H1 (cell line): ENCODE measurements around the gene MED29. TPM values are rescaled to one million over a fixed set of nuclear protein-coding genes. Genes with fewer than 3 reads are reported as not detected.

ENCODE experiments used
- CTCF ChIA-PET: fragments of 300-600 bp; sonication (Branson Sonifier 250); formaldehyde crosslinking; loops from one replicate; lab custom pipeline; 2021; ENCODE audit not compliant: partially characterized antibody; lab: Charles Lee
- POLR2A ChIA-PET: fragments of 300-600 bp; sonication (Branson Sonifier 250); formaldehyde crosslinking; loops from one replicate; lab custom pipeline; 2021; ENCODE audit warnings: inconsistent platforms; ENCODE audit not compliant: partially characterized antibody; lab: Charles Lee
- DNase-seq, 2 experiments: peaks; one replicate each; pipeline versions ENCODE4 v3.0.0 to v3.0.0-alpha.2; 2010 to 2022; ENCODE audit warnings: low spot score in 2 of 2, low read depth in 1 of 2, mixed read lengths in 1 of 2
- FAIRE-seq: peaks from 2 replicates; lab custom pipeline; 2011; peaks lifted over from hg19 to GRCh38; lab: Jason Lieb, UNC
- H2AFZ ChIP-seq: 2 replicates; pipeline ENCODE4 v1.8.1; 2012; ENCODE audit warnings: low read length, inconsistent platforms
- H2AK5ac ChIP-seq: 2 replicates; pipeline ENCODE4 v1.6.1; 2013; ENCODE audit warnings: low read depth, low read length
- H2BK120ac ChIP-seq: replicated peaks from 2 replicates; pipeline ENCODE3; 2013; ENCODE audit warnings: low read depth, low read length, inconsistent platforms
- H2BK12ac ChIP-seq: 2 replicates; pipeline ENCODE4 v1.6.1; 2013; ENCODE audit warnings: low read depth, low read length
- H2BK15ac ChIP-seq: 2 replicates; pipeline ENCODE4 v1.6.1; 2013; ENCODE audit warnings: low read length
- H2BK20ac ChIP-seq: 2 replicates; pipeline ENCODE4 v1.6.1; 2013; ENCODE audit warnings: low read length
- H2BK5ac ChIP-seq: 2 replicates; pipeline ENCODE4 v1.6.1; 2013; ENCODE audit warnings: low read depth, low read length
- H3K14ac ChIP-seq: 2 replicates; pipeline ENCODE4 v1.6.1; 2013; ENCODE audit warnings: inconsistent platforms; ENCODE audit not compliant: insufficient read length
- H3K18ac ChIP-seq: 2 replicates; pipeline ENCODE4 v1.6.1; 2013; ENCODE audit warnings: low read length; ENCODE audit errors: extremely low read depth
- H3K23ac ChIP-seq: 2 replicates; pipeline ENCODE4 v1.6.1; 2013; ENCODE audit warnings: inconsistent platforms; ENCODE audit not compliant: insufficient read length
- H3K23me2 ChIP-seq: 2 replicates; pipeline ENCODE4 v1.6.1; 2013; ENCODE audit warnings: low read depth, low read length
- H3K27ac ChIP-seq: 2 replicates; pipeline ENCODE4 v1.6.1; 2011; ENCODE audit warnings: low read depth, low read length, inconsistent platforms
- H3K27me3 ChIP-seq, 4 experiments: replicated peaks in 1 of 4; 1 replicate in 1 of 4; 2 replicates in 3 of 4; pipeline versions ENCODE4 v1.6.1 to v1.8.1; 2011 to 2013; ENCODE audit warnings: low read length in 3 of 4, mild to moderate bottlenecking in 3 of 4, inconsistent platforms in 2 of 4, mixed read lengths in 2 of 4, moderate library complexity in 1 of 4; ENCODE audit not compliant: control insufficient read depth in 3 of 4, insufficient read depth in 3 of 4; ENCODE audit errors: extremely low read depth in 1 of 4
- H3K36me3 ChIP-seq, 4 experiments: 2 replicates each; pipeline versions ENCODE4 v1.6.1 to v1.8.1; 2011 to 2013; ENCODE audit warnings: mild to moderate bottlenecking in 4 of 4, low read length in 3 of 4, moderate library complexity in 2 of 4, control low read depth in 1 of 4, inconsistent platforms in 1 of 4; ENCODE audit not compliant: insufficient read depth in 4 of 4, control insufficient read depth in 2 of 4
- H3K4ac ChIP-seq: replicated peaks from 2 replicates; pipeline ENCODE3; 2013; ENCODE audit warnings: low read length, low read depth, mixed read lengths, inconsistent platforms; ENCODE audit not compliant: insufficient read length
- H3K4me1 ChIP-seq, 4 experiments: replicated peaks in 1 of 4; 1 replicate in 1 of 4; 2 replicates in 3 of 4; pipeline versions ENCODE4 v1.6.1 to v1.8.1; 2011 to 2013; ENCODE audit warnings: low read length in 3 of 4, inconsistent platforms in 2 of 4, mixed read lengths in 1 of 4; ENCODE audit not compliant: insufficient read depth in 4 of 4, control insufficient read depth in 3 of 4
- H3K4me2 ChIP-seq, 2 experiments: 2 replicates each; pipeline versions ENCODE4 v1.6.1 to v1.8.1; 2011 to 2013; ENCODE audit warnings: low read depth in 2 of 2, low read length in 2 of 2, control low read depth in 1 of 2, inconsistent platforms in 1 of 2, mild to moderate bottlenecking in 1 of 2; ENCODE audit not compliant: insufficient read depth in 1 of 2
- H3K4me3 ChIP-seq, 4 experiments: fragments of 200-600, 300-600 bp in 1 of 4; sonication (generic), shearing (Covaris generic), sonication (Bioruptor Twin) in 1 of 4; 2 replicates each; pipeline versions ENCODE4 v1.5.1 to v1.8.1; 2011 to 2016; ENCODE audit warnings: low read length in 4 of 4, low read depth in 3 of 4, control low read depth in 2 of 4, inconsistent platforms in 2 of 4, mild to moderate bottlenecking in 2 of 4, mixed read lengths in 1 of 4, moderate library complexity in 1 of 4; ENCODE audit not compliant: insufficient read depth in 2 of 4; ENCODE audit errors: extremely low read depth in 1 of 4
- H3K56ac ChIP-seq: replicated peaks from 2 replicates; pipeline ENCODE3; 2013; ENCODE audit warnings: low read depth, mild to moderate bottlenecking, mixed read lengths, low read length, inconsistent platforms; ENCODE audit not compliant: insufficient read length
- H3K79me1 ChIP-seq: 2 replicates; pipeline ENCODE4 v1.6.1; 2013; ENCODE audit warnings: low read depth, low read length, control low read depth
- H3K79me2 ChIP-seq, 2 experiments: 2 replicates each; pipeline versions ENCODE4 v1.6.1 to v1.8.1; 2012 to 2013; ENCODE audit warnings: low read length in 2 of 2, mild to moderate bottlenecking in 2 of 2, inconsistent platforms in 1 of 2; ENCODE audit not compliant: insufficient read depth in 2 of 2, control insufficient read depth in 1 of 2
- H3K9ac ChIP-seq, 4 experiments: replicated peaks in 1 of 4; 1 replicate in 1 of 4; 2 replicates in 3 of 4; pipeline versions ENCODE4 v1.6.1 to v1.8.1; 2011 to 2013; ENCODE audit warnings: low read depth in 3 of 4, low read length in 3 of 4, control low read depth in 2 of 4, mild to moderate bottlenecking in 2 of 4, moderate library complexity in 2 of 4, inconsistent platforms in 1 of 4; ENCODE audit errors: extremely low read depth in 1 of 4
- H3K9me3 ChIP-seq, 2 experiments: 2 replicates each; pipeline versions ENCODE4 v1.6.1 to v1.8.1; 2012 to 2013; ENCODE audit warnings: mild to moderate bottlenecking in 2 of 2, moderate library complexity in 2 of 2, control low read depth in 1 of 2, inconsistent platforms in 1 of 2, low read depth in 1 of 2, low read length in 1 of 2, mixed read lengths in 1 of 2; ENCODE audit not compliant: insufficient read depth in 2 of 2
- H4K20me1 ChIP-seq, 2 experiments: replicated peaks in 1 of 2; 2 replicates each; pipeline versions ENCODE3 to v1.8.1; 2011 to 2013; ENCODE audit warnings: inconsistent platforms in 2 of 2, low read length in 2 of 2, mild to moderate bottlenecking in 1 of 2; ENCODE audit not compliant: insufficient read depth in 2 of 2, control insufficient read depth in 1 of 2
- H4K5ac ChIP-seq: 2 replicates; pipeline ENCODE4 v1.6.1; 2013; ENCODE audit warnings: low read length, low read depth, mixed read lengths, inconsistent platforms; ENCODE audit not compliant: insufficient read length
- H4K8ac ChIP-seq: 2 replicates; pipeline ENCODE4 v1.8.0; 2013; ENCODE audit warnings: mild to moderate bottlenecking, moderate library complexity, low read length, inconsistent platforms; ENCODE audit not compliant: insufficient read depth; ENCODE audit errors: extremely low read depth
- H4K91ac ChIP-seq: replicated peaks from 2 replicates; pipeline ENCODE3; 2013; ENCODE audit warnings: low read length, mixed read lengths, inconsistent platforms; ENCODE audit not compliant: insufficient read length
- CBX8 ChIP-seq: fragments of 300-800, 300-1000 bp; sonication (generic); IDR thresholded peaks from 2 replicates; pipeline ENCODE4 v1.7.1; 2016; ENCODE audit warnings: low read depth, low read length, borderline replicate concordance
- GTF2F1 ChIP-seq: IDR thresholded peaks from 2 replicates; pipeline ENCODE4 v1.6.1; 2012; ENCODE audit warnings: low read depth, low read length, improper control_type of control experiment, borderline replicate concordance
- RNF2 ChIP-seq: fragments of 200-900, 300-1000 bp; sonication (generic); IDR thresholded peaks from 2 replicates; pipeline ENCODE4 v1.7.1; 2016; ENCODE audit warnings: borderline replicate concordance, low read depth, mild to moderate bottlenecking, antibody characterized with exemption, low read length; ENCODE audit not compliant: poor library complexity, severe bottlenecking; ENCODE audit errors: missing control alignments
- TEAD4 ChIP-seq: IDR thresholded peaks from 2 replicates; pipeline ENCODE4 v1.6.1; 2012; ENCODE audit warnings: low read depth, low read length, inconsistent platforms, mixed read lengths
- ZNF274 ChIP-seq: IDR thresholded peaks from 2 replicates; pipeline ENCODE4 v1.7.0; 2012; ENCODE audit warnings: low read length, borderline replicate concordance; ENCODE audit errors: extremely low read depth
- WGBS, 2 experiments: shearing (Covaris generic) in 1 of 2; methylation state at CpG; one replicate each; pipeline versions ENCODE4 v1.1.6 to v1.1.7; 2013 to 2015; ENCODE audit warnings: low lambda C conversion rate in 2 of 2, mixed read lengths in 2 of 2, inconsistent platforms in 1 of 2, low coverage in 1 of 2, missing lambda C conversion rate in 1 of 2; ENCODE audit not compliant: insufficient replicate concordance in 2 of 2, insufficient coverage in 1 of 2, insufficient read length in 1 of 2; ENCODE audit errors: extremely low coverage in 1 of 2, missing lambda C conversion rate in 1 of 2; 5-methylcytosine and 5-hydroxymethylcytosine counted together
- polyA plus RNA-seq, 7 experiments: library from polyadenylated mRNA; depleted of rRNA in 3 of 7; stranded (reverse) in 5 of 7; unstranded in 2 of 7; fragments of >200 nt in 5 of 7; fragments of 200-250 nt in 2 of 7; gene quantifications; 1 replicate in 5 of 7; 2 replicates in 1 of 7; 4 replicates in 1 of 7; pipeline versions ENCODE4 v1.2.1 to v1.2.3, GENCODE V29; 2011 to 2013; ENCODE audit warnings: missing spikeins in 2 of 7, mixed read lengths in 2 of 7
- total RNA-seq: library from RNA; stranded (reverse); fragmentation: NEBNext Ultra II Directional; extraction: Animal tissue kit (Norgen Biotek cat#: 25700); gene quantifications from 2 replicates; pipeline ENCODE4 v1.2.1, GENCODE V29; 2021

Gene MED29
- total and polyA plus RNA-seq, 2 of the 8 experiments (the other 6 are each of a cell fraction or from before 2014, with no cell fraction given) = 31.1 to 52.5 TPM

DNA sequence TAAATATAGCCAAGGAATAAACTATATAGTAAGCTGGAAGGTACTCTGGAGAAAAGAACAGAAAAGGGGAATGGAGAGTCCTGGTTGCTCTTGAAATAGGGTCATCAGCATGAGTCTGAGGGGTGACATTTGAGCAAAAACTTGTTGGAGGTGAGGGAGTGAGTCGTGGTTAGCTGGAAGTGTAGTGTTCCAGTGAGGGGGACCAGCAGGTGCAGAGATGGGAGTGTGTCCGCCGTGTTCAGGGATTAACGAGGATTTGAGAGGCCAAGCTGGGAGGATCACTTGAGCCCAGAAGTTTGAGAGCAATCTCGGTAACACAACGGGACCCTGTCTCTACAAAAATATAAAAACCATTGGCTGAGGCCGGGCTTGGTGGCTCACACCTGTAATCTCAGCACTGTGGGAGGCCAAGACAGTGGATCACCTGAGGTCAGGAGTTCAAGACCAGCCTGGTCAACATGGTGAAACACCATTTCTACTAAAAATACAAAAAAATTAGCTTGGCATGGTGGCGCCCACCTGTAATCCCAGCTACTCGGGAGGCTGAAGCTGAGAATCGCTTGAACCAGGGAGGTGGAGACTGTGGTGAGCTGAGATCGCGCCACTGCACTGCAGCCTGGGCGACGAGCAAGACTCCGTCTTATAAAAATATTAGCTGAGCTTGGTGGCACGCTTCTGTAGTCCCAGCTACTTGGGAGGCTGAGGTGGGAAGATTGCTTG lies 55.3 kb downstream of the MED29 start:
- Histone ChIP-seq H2AFZ (no peak overlapping the region), H3K27me3 (no peaks in the 10 kb centered on the region), H2AK5ac (no peak overlapping the region; the same call in 1 of the 2 replicates), H4K5ac (no peak overlapping the region), H2BK5ac (no peak overlapping the region), H4K91ac (no peak overlapping the region), H3K56ac (no peak overlapping the region), H4K8ac (no peak overlapping the region), H2BK12ac (no peak overlapping the region), H3K14ac (no peak overlapping the region), H2BK15ac (no peak overlapping the region; the same call in 1 of the 2 replicates), H3K4ac (no peak overlapping the region), H3K4me2 (peak overlapping the region; percentile 89 to 99), H3K79me1 (peaks cover 12% of the 10 kb centered on the region), H3K9me3 (no peaks in the 10 kb centered on the region), H3K23ac (no peak overlapping the region), H3K4me1 (peaks cover 0 to 3% (median under 1%) of the 10 kb centered on the region in 4 experiments; a peak in 3 of 7 replicates), H3K36me3 (peaks cover 0 to 9% (median 0%) of the 10 kb centered on the region in 4 experiments; a peak in 2 of 8 replicates), H3K27ac (no peak overlapping the region), H2BK20ac (no peak overlapping the region), H2BK120ac (no peak overlapping the region), H3K23me2 (peaks cover 6% of the 10 kb centered on the region; the same call in 1 of the 2 replicates), H3K4me3 (peak overlapping the region; percentile 80 to 94 (median 88); a peak in 7 of 8 replicates), H4K20me1 (peaks cover 10 to 14% of the 10 kb centered on the region in 2 experiments), H3K79me2 (peaks cover 15 to 65% of the 10 kb centered on the region in 2 experiments), H3K9ac (no peak overlapping the region), H3K18ac (no peak overlapping the region)
- FAIRE-seq (no peak), DNase-seq (no peak)
- 93% methylated on average over 16 of the region's 16 CpGs; no CpG with 5 or more reads in 1 of the 2 experiments for WGBS, 2 experiments
- CTCF ChIA-PET = interaction anchor here (0.7 to 2.1 kb wide), 5 partner anchors 11 to 30 kb away, joined by 3 to 8 read pairs (median 3); no protein-coding TSS in a partner anchor
- POLR2A ChIA-PET = interaction anchor here (0.9 to 47.8 kb wide), 9 partner anchors 9 to 87 kb away, joined by 3 to 1154 read pairs (median 4); partner anchors contain the start of genes EID2B, PLEKHG2, RPS16 and SELENOV
- TF ChIP-seq GTF2F1 = no peak
- no peak for TF ChIP-seq RNF2
- no peak for TF ChIP-seq CBX8
- no peak for TF ChIP-seq TEAD4
- TF ChIP-seq ZNF274 = no peak
